ENCODE measurements around the gene BCAS4. TPM values are rescaled to one million over a fixed set of nuclear protein-coding genes. Genes with fewer than 3 reads are reported as not detected.

BCAS4 gene
- total and polyA plus RNA-seq, 4 donors = 4.3 to 5.7 (median 5.0) TPM

DNA sequence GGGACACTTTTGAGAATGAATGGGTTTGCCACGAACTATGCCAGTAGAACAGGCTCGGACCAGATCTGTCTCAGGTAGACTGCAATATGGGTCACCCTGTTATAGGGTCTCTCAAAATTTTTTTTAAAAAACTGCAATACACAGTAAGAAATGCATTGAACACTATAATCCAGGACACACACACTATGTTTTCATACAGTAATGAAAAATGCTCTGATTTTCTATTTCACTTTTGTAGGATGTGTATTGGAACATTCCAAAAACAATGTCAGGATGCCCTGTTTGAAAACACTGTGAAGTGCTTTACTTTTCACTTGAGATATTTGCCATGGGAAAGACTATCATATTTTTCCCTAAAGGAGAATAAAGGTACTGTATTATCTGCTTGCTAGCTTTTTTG, 38.4 kb upstream of the BCAS4 start:
- no peak overlapping the region for H3K9ac ChIP-seq (ENCODE audit: insufficient read depth in 1 of 2, low read length in 2 of 2)
- WGBS, 2 donors = 81 to 92% methylated on average over 2 of the region's 2 CpGs
- DNase-seq (no peak), ATAC-seq (ENCODE audit: insufficient read depth, low FRiP score) (no peak)
- no peak overlapping the region for H3K27ac ChIP-seq (ENCODE audit: low read depth in 1 of 2, low read length in 1 of 2)
- no peaks in the 10 kb centered on the region for H3K36me3 ChIP-seq (ENCODE audit: control insufficient read depth in 4 of 4, insufficient read depth in 4 of 4, low read length in 4 of 4)
- H3K4me3 ChIP-seq = no peak overlapping the region
- H3K4me1 ChIP-seq (ENCODE audit: control insufficient read depth in 5 of 5, insufficient read depth in 5 of 5, low read length in 5 of 5) = peaks cover 0 to 1% (median 0%) of the 10 kb centered on the region in 5 donors
- H3K9me3 ChIP-seq (ENCODE audit: control insufficient read depth in 4 of 4, insufficient read depth in 3 of 4, low read length in 3 of 4) = no peaks in the 10 kb centered on the region
- TF ChIP-seq CTCF (IDR thresholded peaks at IDR 0.05; ENCODE audit: control extremely low read depth, extremely low read depth) = no peak
- H3K27me3 ChIP-seq (ENCODE audit: control insufficient read depth in 3 of 3, insufficient read depth in 3 of 3, low read length in 2 of 3) = no peaks in the 10 kb centered on the region

DNA sequence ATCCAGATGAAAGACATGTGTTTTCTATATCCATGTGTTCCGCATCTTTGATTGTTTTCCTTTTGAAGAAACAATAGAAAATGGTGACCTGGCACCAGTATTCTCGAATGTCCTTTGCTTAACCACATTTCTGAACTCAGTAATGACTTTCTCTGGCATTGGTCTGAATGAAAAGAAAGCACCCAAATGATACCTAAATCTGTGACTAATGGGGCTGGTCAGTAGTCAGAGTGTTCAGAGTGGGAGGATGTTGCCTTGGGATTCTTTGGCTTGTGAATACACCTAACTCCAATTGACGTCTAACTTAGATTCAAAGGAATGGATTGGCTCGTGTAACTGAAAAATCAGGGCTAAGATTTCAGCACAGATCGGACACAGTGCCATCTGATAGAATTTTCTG, 36.4 kb upstream of the BCAS4 start:
- H3K9me3 ChIP-seq (ENCODE audit: control insufficient read depth in 4 of 4, insufficient read depth in 3 of 4, low read length in 3 of 4) = no peaks in the 10 kb centered on the region
- H3K27ac ChIP-seq (ENCODE audit: low read depth in 1 of 2, low read length in 1 of 2) = no peak overlapping the region
- no peak overlapping the region for H3K4me3 ChIP-seq
- no peak for TF ChIP-seq CTCF (IDR thresholded peaks at IDR 0.05; ENCODE audit: control extremely low read depth, extremely low read depth)
- no peak overlapping the region for H3K9ac ChIP-seq (ENCODE audit: insufficient read depth in 1 of 2, low read length in 2 of 2)
- no peaks in the 10 kb centered on the region for H3K27me3 ChIP-seq (ENCODE audit: control insufficient read depth in 3 of 3, insufficient read depth in 3 of 3, low read length in 2 of 3)
- DNase-seq (no peak), ATAC-seq (ENCODE audit: insufficient read depth, low FRiP score) (no peak)
- H3K4me1 ChIP-seq (ENCODE audit: control insufficient read depth in 5 of 5, insufficient read depth in 5 of 5, low read length in 5 of 5) = peaks cover 2 to 14% (median 6%) of the 10 kb centered on the region in 5 donors
- 87 to 93% methylated on average over 5 of the region's 5 CpGs for WGBS, 2 donors
- no peaks in the 10 kb centered on the region for H3K36me3 ChIP-seq (ENCODE audit: control insufficient read depth in 4 of 4, insufficient read depth in 4 of 4, low read length in 4 of 4)

DNA sequence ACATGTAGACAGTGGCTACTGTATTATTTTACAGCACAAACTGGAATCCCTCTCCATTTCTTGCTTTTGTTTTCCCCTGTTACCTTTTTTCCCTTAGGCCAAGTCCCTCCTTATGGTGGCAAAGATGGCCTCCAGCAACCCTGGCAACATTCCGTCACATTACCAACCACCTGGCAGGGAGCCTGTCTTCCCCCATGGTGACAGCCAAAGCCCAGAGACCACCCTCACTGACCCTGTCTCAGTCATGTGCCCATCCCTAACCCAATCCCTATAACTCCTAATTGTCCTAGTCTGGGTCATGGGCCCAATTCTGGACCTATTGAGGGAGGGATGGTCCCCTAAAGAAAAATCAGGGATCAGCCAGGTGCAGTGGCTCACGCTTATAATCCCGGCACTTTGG, 35.9 kb upstream of the BCAS4 start:
- DNase-seq (no peak), ATAC-seq (ENCODE audit: insufficient read depth, low FRiP score) (no peak)
- H3K27me3 ChIP-seq (ENCODE audit: control insufficient read depth in 3 of 3, insufficient read depth in 3 of 3, low read length in 2 of 3) = no peaks in the 10 kb centered on the region
- WGBS, 2 donors = 97% methylated on average over 3 of the region's 3 CpGs
- H3K9ac ChIP-seq (ENCODE audit: insufficient read depth in 1 of 2, low read length in 2 of 2) = no peak overlapping the region
- H3K36me3 ChIP-seq (ENCODE audit: control insufficient read depth in 4 of 4, insufficient read depth in 4 of 4, low read length in 4 of 4) = no peaks in the 10 kb centered on the region
- peaks cover 2 to 14% (median 6%) of the 10 kb centered on the region in 5 donors for H3K4me1 ChIP-seq (ENCODE audit: control insufficient read depth in 5 of 5, insufficient read depth in 5 of 5, low read length in 5 of 5)
- no peak for TF ChIP-seq CTCF (IDR thresholded peaks at IDR 0.05; ENCODE audit: control extremely low read depth, extremely low read depth)
- no peak overlapping the region for H3K27ac ChIP-seq (ENCODE audit: low read depth in 1 of 2, low read length in 1 of 2)
- H3K9me3 ChIP-seq (ENCODE audit: control insufficient read depth in 4 of 4, insufficient read depth in 3 of 4, low read length in 3 of 4) = no peaks in the 10 kb centered on the region
- no peak overlapping the region for H3K4me3 ChIP-seq

- DNase-seq (no peak), ATAC-seq (ENCODE audit: insufficient read depth, low FRiP score) (no peak)
- TF ChIP-seq CTCF (IDR thresholded peaks at IDR 0.05; ENCODE audit: control extremely low read depth, extremely low read depth) = no peak
- no peaks in the 10 kb centered on the region for H3K9me3 ChIP-seq (ENCODE audit: control insufficient read depth in 4 of 4, insufficient read depth in 3 of 4, low read length in 3 of 4)
- no peak overlapping the region for H3K9ac ChIP-seq (ENCODE audit: insufficient read depth in 1 of 2, low read length in 2 of 2)
- H3K4me1 ChIP-seq (ENCODE audit: control insufficient read depth in 5 of 5, insufficient read depth in 5 of 5, low read length in 5 of 5) = peaks cover 2 to 14% (median 6%) of the 10 kb centered on the region in 5 donors
- no peak overlapping the region for H3K27ac ChIP-seq (ENCODE audit: low read depth in 1 of 2, low read length in 1 of 2)
- no peaks in the 10 kb centered on the region for H3K36me3 ChIP-seq (ENCODE audit: control insufficient read depth in 4 of 4, insufficient read depth in 4 of 4, low read length in 4 of 4)
- no peaks in the 10 kb centered on the region for H3K27me3 ChIP-seq (ENCODE audit: control insufficient read depth in 3 of 3, insufficient read depth in 3 of 3, low read length in 2 of 3)
- no peak overlapping the region for H3K4me3 ChIP-seq
- WGBS, 2 donors = 69 to 83% methylated on average over 5 of the region's 5 CpGs
Observed at GRCh38 chr20:50759678-50760077, 35.2 kb upstream of the BCAS4 start.
